Activated CD8-positive, alpha-beta T cell treated with anti-CD3 and anti-CD28 coated beads, Interleukin-2, amount 10 ng/mL, durations not matched to agents 7 days and 5 days (primary cell): ENCODE results near the gene SYF2. TPM values are rescaled to one million over a fixed set of nuclear protein-coding genes. Genes with fewer than 3 reads are reported as not detected.
"Not testable (repeated sequence)": the region's sequence is repeated elsewhere in the genome, so short reads cannot be mapped to it uniquely, and the experiment has no call there.

Experiments used
- ATAC-seq: fragments of 150-1000 bp; cut with Tn5 transposase; one replicate; pipeline ENCODE4 v1.10.0; 2021; ENCODE audit warnings: moderate library complexity
- CTCF ChIA-PET: fragments of 350-600 bp; sonication (Branson Sonifier 250); formaldehyde crosslinking; loops from one replicate; lab custom pipeline; 2021; ENCODE audit warnings: antibody characterized with exemption; lab: Charles Lee
- POLR2A ChIA-PET: fragments of 350-600 bp; sonication (Branson Sonifier 250); formaldehyde crosslinking; loops from one replicate; lab custom pipeline; 2021; ENCODE audit warnings: antibody characterized with exemption; lab: Charles Lee
- DNase-seq: peaks from one replicate; pipeline ENCODE4 v3.0.0-alpha.2; 2020
- H3K27ac Mint-ChIP-seq: one replicate; pipeline ENCODE4 v1.8.0; 2021; ENCODE audit warnings: mild to moderate bottlenecking, mixed read lengths
- H3K27me3 Mint-ChIP-seq: one replicate; pipeline ENCODE4 v1.8.0; 2021; ENCODE audit warnings: low read depth, mixed read lengths
- H3K36me3 Mint-ChIP-seq: one replicate; pipeline ENCODE4 v1.8.0; 2021; ENCODE audit warnings: low read depth, mixed read lengths
- H3K4me1 Mint-ChIP-seq: one replicate; pipeline ENCODE4 v1.8.0; 2021; ENCODE audit warnings: low read depth, mixed read lengths
- H3K4me3 Mint-ChIP-seq: one replicate; pipeline ENCODE4 v1.8.0; 2021; ENCODE audit warnings: mild to moderate bottlenecking, mixed read lengths
- H3K9me3 Mint-ChIP-seq: one replicate; pipeline ENCODE4 v1.8.0; 2022; ENCODE audit warnings: mixed read lengths; ENCODE audit not compliant: insufficient read depth
- total RNA-seq, 2 experiments: library from RNA; stranded (reverse); gene quantifications; one replicate each; pipeline ENCODE4 v1.2.3, GENCODE V29; 2021

The SYF2 gene
- total RNA-seq, 2 experiments from 2014 or later, result 36.8 to 37.1 TPM

DNA sequence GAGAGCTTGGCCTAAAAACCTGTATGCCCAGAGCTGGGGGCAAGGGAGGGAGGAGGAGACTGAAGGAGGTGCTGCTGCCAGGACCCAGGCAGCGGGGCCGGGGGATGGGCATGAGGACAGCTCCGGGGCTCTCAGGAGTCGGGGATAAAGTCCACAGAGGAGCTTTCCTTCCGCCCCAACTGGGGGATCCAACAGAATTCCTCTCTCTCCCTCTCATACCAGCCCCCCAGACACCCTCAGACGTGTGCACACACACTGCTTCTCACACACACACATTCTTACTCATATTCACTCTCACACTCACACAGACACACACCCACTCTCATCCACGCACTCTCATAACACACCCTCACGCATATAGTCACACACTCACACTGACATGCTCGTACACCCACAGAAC, 39.1 kb downstream of the SYF2 start:
- Mint-ChIP-seq H3K9me3 (no peaks in the 10 kb centered on the region), H3K27me3 (peaks cover 9% of the 10 kb centered on the region), H3K36me3 (no peaks in the 10 kb centered on the region), H3K4me1 (peaks cover 6% of the 10 kb centered on the region), H3K27ac (no peak overlapping the region), H3K4me3 (no peak overlapping the region)
- no peak for ATAC-seq
- no peak for DNase-seq
- ChIA-PET POLR2A (no interaction called here), CTCF (no interaction called here)

DNA sequence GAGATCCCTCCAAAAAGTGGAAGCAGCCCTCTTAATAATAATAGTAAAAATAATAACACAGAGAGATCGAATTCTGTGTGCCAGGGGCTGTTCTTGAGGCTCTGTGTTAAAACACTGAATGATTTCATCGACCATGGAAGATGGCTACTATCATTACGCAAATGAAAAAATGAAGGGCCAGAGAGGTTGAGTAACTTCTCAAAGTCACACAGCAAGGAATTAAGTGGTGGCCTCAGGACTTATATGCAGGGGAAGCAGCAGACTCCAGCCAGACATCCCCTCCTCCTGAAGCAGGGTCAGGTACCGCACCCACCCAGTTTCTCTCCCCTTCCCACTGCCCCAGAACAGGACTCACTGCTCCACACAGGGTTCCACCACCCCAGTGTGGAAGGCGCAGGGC, 40.1 kb downstream of the SYF2 start:
- DNase-seq (no peak), ATAC-seq (no peak)
- Mint-ChIP-seq H3K4me3 (no peak overlapping the region), H3K27me3 (peaks cover 8% of the 10 kb centered on the region), H3K27ac (no peak overlapping the region), H3K9me3 (no peaks in the 10 kb centered on the region), H3K36me3 (no peaks in the 10 kb centered on the region), H3K4me1 (no peaks in the 10 kb centered on the region)
- POLR2A ChIA-PET, result no interaction called here
- CTCF ChIA-PET, result no interaction called here

DNA sequence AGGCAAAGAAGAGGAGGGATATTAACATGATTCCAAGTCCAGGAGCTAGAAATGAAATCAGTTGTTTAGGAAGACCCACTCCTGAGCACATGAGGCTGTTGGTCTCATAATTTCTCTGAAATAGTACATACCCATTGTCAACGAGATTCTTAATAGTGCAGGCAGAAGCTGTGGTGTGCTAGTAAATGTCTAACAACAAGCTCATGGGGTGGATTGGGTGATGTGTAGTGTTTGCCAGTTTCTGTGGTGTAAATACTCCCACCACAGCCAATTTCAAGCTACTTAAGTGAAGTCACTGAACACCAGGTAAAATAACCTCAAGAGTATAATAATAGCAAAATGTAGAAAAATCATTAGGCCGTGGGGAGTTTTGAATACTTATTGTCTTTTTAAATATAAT, 42.0 kb downstream of the SYF2 start:
- H3K4me3 Mint-ChIP-seq, result no peak overlapping the region
- ChIA-PET CTCF (interaction anchor here (0.7 to 1.7 kb wide), 3 partner anchors 10 to 354 kb away, joined by 3 to 4 read pairs (median 4); partner anchors contain the start of gene SYF2), POLR2A (interaction anchor here (1.1 kb wide), 1 partner anchor 9 kb away, joined by 3 read pairs; no protein-coding TSS in a partner anchor)
- H3K4me1 Mint-ChIP-seq, result no peaks in the 10 kb centered on the region
- no peaks in the 10 kb centered on the region for H3K9me3 Mint-ChIP-seq
- ATAC-seq, result no peak
- H3K27me3 Mint-ChIP-seq, result peaks cover 10% of the 10 kb centered on the region
- H3K27ac Mint-ChIP-seq, result no peak overlapping the region
- DNase-seq, result no peak
- H3K36me3 Mint-ChIP-seq, result no peaks in the 10 kb centered on the region

DNA sequence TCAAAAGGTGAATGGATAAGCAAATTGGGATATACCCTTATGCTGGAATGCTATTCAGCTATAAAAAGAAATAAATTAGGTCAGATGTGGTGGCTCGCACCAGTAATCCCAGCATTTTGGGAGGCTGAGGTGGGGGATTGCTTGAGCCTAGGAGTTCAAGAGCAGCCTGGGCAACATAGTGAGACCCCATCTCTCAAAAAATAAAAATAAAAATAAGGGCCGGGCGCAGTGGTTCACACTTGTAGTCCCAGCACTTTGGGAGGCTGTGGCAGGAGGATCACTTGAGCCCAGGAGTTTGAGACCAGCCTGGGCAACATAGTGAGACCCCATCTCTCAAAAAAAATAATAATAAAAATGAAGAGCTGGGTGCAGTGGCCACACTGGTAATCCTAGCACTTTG, 44.4 kb downstream of the SYF2 start:
- ChIA-PET CTCF (interaction anchor here (1.1 kb wide), 1 partner anchor 17 kb away, joined by 3 read pairs; no protein-coding TSS in a partner anchor), POLR2A (interaction anchor here (0.7 kb wide), 1 partner anchor 290 kb away, joined by 4 read pairs; no protein-coding TSS in a partner anchor)
- H3K36me3 Mint-ChIP-seq, H3K27me3 Mint-ChIP-seq, DNase-seq, H3K9me3 Mint-ChIP-seq, H3K27ac Mint-ChIP-seq, ATAC-seq, H3K4me3 Mint-ChIP-seq, H3K4me1 Mint-ChIP-seq: not testable (repeated sequence)

DNA sequence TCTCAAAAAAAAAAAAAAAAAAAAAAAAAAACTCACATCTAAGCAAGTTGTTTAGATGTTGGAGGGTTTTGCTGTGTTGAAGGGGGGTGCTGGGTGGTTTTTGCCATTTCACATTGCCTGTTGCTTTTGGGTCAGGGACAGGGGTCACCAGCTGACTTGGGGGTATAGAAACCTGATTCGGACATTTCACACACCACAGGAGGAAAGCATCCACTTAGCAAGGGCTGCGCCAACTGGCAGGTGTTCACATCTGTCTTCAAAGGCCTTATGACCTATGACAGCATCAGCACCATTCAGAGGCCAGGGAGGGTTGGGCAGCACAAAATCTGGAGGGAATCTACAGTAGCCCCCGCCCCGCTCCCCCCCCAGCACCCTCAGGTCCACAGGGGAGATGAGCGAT, 45.2 kb downstream of the SYF2 start:
- H3K27me3 Mint-ChIP-seq, result peaks cover 7% of the 10 kb centered on the region
- POLR2A ChIA-PET, result no interaction called here
- H3K36me3 Mint-ChIP-seq, result no peaks in the 10 kb centered on the region
- H3K9me3 Mint-ChIP-seq, result no peaks in the 10 kb centered on the region
- DNase-seq (no peak), ATAC-seq (no peak)
- no peaks in the 10 kb centered on the region for H3K4me1 Mint-ChIP-seq
- CTCF ChIA-PET, result no interaction called here
- H3K27ac Mint-ChIP-seq, result no peak overlapping the region
- H3K4me3 Mint-ChIP-seq, result no peak overlapping the region

DNA sequence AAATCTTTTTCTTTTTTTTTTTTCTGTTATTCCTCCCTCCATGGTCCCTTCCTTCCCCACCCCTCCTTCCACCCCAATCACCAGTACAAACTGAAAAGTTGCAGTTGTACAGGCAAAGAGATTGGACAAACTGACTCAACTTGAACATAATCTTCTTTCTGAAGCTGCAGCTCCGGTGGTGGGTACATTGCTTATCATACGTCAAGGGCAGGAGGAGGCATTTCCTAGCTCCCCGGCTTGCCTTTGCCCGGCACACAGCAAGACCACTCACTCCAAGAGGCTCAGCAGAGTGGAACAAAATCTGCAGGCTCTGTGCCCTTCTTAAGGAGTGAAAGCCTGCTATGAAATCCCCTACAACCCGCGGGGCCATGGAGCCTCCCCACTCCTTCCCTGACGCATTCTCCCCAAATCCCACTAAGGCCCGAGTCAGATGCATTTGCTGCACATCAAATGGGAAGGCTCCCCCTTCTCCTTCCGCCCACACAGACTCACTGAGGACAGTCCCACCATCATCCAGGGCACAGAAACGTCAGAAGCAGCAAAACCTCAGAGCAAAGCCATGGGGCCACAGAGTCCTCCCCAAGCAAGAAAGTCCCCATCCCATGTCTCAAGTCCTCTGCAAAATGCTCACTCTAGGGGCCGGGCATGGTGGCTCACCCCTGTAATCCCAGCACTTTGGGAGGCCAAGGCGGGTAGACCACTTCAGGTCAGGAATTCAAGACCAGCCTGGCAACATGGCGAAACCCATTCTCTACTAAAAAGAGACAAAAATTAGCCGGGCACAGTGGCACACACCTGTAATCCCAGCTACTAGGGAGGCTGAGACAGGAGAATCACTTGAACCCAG, 45.9 kb downstream of the SYF2 start:
- Mint-ChIP-seq H3K4me1 (no peaks in the 10 kb centered on the region), H3K36me3 (no peaks in the 10 kb centered on the region), H3K9me3 (no peaks in the 10 kb centered on the region), H3K4me3 (no peak overlapping the region), H3K27me3 (peaks cover 7% of the 10 kb centered on the region), H3K27ac (no peak overlapping the region)
- DNase-seq (no peak), ATAC-seq (no peak)
- ChIA-PET CTCF (no interaction called here), POLR2A (no interaction called here)

DNA sequence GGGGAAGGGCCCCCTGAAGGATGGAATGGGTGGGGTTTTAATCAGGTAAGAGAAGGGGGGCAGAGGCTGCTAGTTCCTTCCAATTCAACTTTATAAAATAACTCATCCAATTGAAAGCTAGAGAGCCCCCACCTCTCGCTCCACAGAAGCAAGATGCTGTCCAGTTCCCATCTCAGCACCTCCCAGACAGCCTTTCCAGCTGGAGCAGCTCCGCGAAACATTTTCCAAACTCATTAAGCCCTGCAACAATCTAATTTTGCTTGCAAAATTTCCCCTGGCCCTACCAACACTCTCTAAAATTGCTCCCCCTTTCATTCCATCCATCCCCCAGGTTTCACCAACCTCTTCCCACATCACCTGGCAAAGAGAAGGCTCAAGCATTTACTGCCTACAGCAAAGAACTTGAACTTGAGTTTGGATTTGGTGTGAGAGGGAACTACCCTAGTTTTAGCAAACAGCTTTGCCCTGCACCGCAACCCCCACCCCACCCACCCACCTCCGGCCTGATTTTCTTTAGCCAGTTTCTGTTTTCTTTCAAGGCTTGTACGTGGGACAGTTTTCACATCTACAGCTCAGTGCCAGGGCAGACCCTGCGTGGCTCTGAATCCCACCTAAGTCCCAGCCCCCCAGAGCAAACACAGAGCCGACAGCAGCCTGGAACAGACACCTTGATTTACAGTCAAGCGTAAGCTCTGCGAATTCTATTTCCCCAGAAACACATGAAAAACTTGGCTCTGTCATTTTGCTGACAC, 46.7 kb downstream of the SYF2 start:
- Mint-ChIP-seq H3K27ac (no peak overlapping the region), H3K27me3 (peaks cover 7% of the 10 kb centered on the region), H3K36me3 (no peaks in the 10 kb centered on the region), H3K4me1 (no peaks in the 10 kb centered on the region), H3K4me3 (no peak overlapping the region), H3K9me3 (no peaks in the 10 kb centered on the region)
- ATAC-seq (no peak), DNase-seq (no peak)
- ChIA-PET CTCF (no interaction called here), POLR2A (no interaction called here)

DNA sequence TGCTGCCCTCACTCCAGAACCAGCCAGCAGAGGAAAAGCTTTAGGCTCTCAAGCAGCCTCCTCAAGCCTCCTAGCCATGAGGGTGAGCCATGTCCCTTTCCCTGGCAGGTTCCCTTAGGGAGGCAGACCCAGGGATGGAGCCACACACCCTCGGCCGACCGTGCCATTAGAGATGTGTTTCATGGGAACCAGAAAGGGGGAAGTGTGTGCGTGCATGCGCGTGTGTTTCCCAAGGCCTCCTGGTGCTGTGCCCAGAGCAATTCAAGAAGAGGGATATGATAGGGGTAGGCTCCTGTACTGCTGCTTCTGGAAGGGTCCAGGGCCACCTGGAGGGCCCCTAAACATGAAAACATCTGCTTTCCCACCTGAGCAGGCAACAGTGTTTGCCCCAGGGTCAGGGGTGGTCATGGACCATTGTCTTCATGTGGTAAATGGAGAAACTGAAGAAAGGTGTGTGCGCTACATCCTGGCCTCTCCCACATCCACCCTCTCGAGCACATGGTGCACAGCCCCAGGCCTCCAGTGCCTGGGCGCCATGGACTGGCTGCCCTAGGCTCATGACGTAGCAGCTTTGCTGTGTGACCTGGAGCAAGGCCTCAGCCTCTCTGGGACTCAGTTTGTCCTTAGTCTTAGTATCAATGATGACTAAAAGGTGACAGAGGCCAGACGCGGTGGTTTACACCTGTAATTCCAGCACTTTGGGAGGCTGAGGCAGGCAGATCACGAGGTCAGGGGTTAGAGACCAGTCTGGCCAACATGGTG, 48.1 kb downstream of the SYF2 start:
- H3K4me3 Mint-ChIP-seq, result no peak overlapping the region
- no peak for ATAC-seq
- H3K27me3 Mint-ChIP-seq, result peaks cover 7% of the 10 kb centered on the region
- no peaks in the 10 kb centered on the region for H3K4me1 Mint-ChIP-seq
- POLR2A ChIA-PET, result no interaction called here
- no peaks in the 10 kb centered on the region for H3K9me3 Mint-ChIP-seq
- no peak overlapping the region for H3K27ac Mint-ChIP-seq
- CTCF ChIA-PET, result interaction anchor here (1.4 kb wide), 1 partner anchor 353 kb away, joined by 4 read pairs; no protein-coding TSS in a partner anchor
- no peaks in the 10 kb centered on the region for H3K36me3 Mint-ChIP-seq
- no peak for DNase-seq

DNA sequence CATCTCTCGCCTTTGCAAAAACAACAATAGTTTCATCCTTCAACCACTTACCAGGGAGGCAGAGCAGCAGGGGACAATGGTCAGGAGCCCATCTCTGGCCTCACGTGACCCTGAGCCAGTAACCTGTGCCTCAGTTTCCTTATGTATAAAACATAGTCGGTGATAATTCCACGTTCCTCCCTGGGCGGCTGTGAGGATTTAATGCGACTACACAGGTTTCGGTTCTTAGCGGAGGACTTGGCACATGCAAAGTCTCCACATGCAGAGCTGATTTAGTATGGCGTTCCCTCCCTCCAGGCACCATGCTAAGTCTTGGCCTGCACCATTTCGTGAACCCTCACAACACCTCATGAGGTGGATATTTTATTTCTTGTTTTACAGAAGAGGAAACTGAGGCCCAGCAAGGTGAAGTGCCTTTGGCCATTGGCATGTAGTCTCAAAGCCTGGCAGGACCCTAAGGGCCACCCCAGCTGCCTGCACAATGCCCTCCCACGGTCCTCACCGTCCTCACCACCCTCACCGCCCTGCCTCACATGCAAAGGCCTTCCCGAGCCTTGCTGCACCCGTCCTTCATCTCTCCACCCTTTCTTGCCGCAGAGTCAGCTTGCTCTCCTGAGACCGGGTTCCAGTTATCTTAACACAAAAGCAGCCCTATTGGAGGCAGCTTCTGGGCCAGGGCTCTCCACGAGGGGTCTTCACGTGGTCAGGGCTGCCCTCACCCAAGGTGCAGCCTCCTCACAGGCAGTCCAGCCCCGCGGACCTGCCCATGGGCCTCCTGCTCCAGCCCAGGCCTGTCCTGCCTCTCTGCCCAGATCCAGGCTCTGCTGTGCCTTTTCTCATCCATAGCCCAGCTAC, 48.9 kb downstream of the SYF2 start:
- Mint-ChIP-seq H3K27ac (no peak overlapping the region), H3K36me3 (no peaks in the 10 kb centered on the region), H3K4me3 (no peak overlapping the region), H3K27me3 (peaks cover 7% of the 10 kb centered on the region), H3K9me3 (no peaks in the 10 kb centered on the region), H3K4me1 (no peaks in the 10 kb centered on the region)
- ATAC-seq (no peak), DNase-seq (no peak)
- POLR2A ChIA-PET, result no interaction called here
- CTCF ChIA-PET, result interaction anchor here (1.4 kb wide), 1 partner anchor 352 kb away, joined by 4 read pairs; no protein-coding TSS in a partner anchor

DNA sequence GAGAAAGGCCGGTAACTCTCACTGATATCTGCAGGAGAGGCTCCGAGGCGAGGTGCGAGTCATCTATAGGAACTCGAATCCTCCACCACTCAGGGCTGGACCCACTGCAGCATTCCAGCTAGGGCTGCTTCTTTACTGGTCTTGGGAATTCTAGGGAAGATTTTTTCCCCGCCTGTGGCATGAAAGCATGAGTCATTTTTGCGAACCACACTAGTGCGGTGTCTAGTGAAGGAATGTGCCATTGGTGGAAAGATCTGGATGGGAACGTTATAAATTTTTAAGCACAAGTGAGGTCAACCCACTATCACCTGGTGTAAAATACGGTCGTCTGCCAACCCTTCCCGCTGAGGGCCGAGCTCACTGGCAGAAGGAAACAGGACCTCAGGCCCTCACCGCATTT, 49.7 kb downstream of the SYF2 start:
- Mint-ChIP-seq H3K27me3 (peaks cover 7% of the 10 kb centered on the region), H3K36me3 (no peaks in the 10 kb centered on the region), H3K4me3 (no peak overlapping the region), H3K9me3 (no peaks in the 10 kb centered on the region), H3K27ac (no peak overlapping the region), H3K4me1 (no peaks in the 10 kb centered on the region)
- DNase-seq, result no peak
- no peak for ATAC-seq
- CTCF ChIA-PET, result interaction anchor here (1.4 kb wide), 1 partner anchor 352 kb away, joined by 4 read pairs; no protein-coding TSS in a partner anchor
- POLR2A ChIA-PET, result no interaction called here

DNA sequence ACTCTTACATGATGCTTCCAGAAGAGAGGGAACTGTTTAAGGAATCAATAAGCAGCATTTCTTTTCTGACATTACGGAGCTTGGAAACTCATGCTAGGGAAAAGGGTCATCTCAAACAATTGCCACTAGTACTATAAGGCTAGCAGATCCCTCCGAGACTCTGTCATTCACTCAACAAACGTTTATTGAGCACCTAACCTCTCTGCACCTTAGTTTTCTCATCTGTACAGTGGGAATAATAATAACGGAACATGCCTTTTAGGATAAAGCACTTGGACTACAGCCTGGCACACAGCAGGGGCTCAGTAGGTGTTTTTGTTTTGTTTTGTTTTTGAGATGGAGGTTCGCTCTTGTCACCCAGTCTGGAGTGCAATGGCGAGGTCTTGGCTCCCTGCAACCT, 51.3 kb downstream of the SYF2 start:
- H3K4me1 Mint-ChIP-seq, result no peaks in the 10 kb centered on the region
- no peak overlapping the region for H3K27ac Mint-ChIP-seq
- DNase-seq (no peak), ATAC-seq (no peak)
- H3K4me3 Mint-ChIP-seq, result no peak overlapping the region
- ChIA-PET CTCF (no interaction called here), POLR2A (interaction anchor here (0.6 kb wide), 1 partner anchor 411 kb away, joined by 5 read pairs; no protein-coding TSS in a partner anchor)
- peaks cover 9% of the 10 kb centered on the region for H3K27me3 Mint-ChIP-seq
- H3K9me3 Mint-ChIP-seq, result no peaks in the 10 kb centered on the region
- no peaks in the 10 kb centered on the region for H3K36me3 Mint-ChIP-seq
